Fibroblast of skin of left quadriceps (primary cell): ENCODE measurements around the gene TMEM44.

Source experiments
- DNase-seq, 2 experiments: peaks; one replicate each; pipeline ENCODE4 v3.0.0-alpha.2; 2013; ENCODE audit warnings: low read depth in 2 of 2

TMEM44 gene

GRCh38 chr3:194633349-194634004, at the start of gene TMEM44:
TSS of gene TMEM44 (minus strand) at chr3:194633419. CDS start at chr3:194633215, 204 bp downstream.
- DNase-seq = peak in 1 of 2 experiments; percentile 31

DNA sequence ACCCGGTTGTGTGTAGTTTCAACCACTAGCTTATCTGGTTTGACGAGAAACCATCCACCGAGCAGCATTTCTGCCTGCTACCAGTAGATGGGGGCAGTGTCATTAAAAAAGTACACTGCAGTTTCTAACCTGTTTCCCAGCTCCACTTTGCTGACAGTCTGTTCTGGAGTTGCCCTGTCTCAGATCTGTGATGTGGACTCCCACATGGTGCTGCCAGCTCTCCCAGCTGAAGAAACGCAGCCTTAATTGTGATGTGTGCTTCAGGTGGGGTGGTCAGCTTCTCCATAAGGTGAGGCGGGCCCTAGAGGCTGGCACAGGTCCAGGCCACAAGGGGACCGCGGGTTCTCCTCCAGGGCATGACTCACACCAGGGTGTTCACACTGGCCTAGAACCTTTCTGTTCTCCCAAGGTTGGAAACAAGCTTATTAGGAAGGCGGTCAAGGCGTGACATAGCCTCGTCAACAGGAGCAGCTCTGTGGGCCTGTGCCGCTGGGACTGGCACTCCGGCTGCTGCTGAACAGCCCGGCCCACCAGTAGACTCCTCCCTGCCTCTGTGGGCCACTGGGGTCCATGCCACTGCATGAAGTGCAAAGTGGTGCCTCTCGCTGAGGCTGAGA, 49.6 kb upstream of the TMEM44 start:
- DNase-seq = peak; percentile 63 to 68

DNA sequence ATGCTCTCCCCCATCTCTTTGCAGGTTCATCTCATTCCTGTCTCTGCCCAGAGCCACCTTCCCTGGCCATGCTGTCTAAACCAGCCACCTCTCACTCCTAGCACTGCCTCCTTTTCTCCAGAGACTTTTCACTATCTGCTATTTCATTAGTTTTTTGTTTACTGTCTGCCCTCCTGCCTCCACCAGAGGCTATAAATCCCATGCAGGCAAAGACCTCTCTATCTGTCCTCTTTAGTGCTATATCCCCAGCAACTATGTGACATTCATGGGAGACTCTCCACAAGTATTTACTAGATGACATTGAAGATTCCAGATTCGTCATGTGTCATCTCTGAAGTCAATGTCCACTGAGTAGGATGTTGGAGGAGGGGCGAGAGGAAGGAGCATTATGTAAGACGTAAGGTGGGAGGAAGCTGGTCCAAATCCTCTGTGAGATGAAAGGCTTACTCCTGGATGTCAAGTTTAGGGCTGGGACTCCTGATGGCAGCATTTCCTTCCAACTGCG, 49.0 kb upstream of the TMEM44 start:
- DNase-seq = no peak

DNA sequence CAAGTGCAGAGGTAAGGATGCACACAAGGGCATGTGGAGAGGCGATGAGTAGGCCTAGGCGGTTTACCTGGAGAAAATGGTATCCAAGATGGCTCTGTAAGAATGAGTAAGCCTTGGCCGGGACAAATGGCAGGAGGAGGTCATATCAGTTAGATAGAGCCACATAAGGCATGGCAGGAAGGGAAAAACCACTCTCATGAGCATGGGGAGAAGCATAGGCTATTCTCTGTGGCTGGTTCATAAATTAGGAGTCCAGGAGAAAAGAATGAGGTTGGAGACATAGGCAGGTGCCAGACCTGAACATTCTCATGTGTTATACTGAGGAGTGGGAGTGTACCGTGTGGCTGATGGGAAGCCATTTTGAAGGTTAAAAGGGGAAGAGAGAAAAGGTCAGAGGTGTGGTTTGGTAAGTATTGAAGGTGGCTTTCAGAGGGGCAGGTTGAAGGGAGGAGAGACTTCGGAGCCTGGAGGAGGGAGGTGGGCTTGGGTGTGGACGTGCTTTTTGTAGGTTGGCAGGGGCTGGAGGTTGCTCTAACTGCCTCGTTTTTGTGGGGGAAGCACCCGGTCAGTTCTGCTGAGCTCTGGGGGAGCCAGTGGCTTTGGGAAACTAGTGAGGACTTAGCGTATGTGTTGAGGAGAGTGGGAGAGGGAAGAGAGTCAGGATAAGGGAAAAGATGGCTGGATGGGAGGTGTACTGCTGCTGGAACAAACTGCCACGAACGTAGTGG, 47.8 kb upstream of the TMEM44 start:
- no peak for DNase-seq

DNA sequence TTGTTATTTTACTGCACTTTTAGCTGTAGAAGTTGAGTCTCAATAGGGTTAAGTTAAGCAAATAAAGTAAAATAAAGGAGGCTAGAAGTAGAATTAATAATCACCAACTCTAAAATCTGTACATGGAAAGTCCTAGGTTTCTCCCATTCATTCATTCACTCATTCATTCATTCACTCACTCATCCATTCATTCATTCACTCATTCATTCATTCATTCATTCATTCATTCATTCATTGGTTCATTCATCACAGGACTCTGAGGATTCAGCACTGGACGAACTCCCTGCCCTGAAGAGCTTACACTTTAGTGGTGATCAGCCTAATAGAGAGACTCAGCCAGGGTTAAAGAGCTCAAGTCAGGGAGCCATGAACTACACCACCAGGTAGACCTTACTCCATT, 43.3 kb upstream of the TMEM44 start:
- DNase-seq = no peak

DNA sequence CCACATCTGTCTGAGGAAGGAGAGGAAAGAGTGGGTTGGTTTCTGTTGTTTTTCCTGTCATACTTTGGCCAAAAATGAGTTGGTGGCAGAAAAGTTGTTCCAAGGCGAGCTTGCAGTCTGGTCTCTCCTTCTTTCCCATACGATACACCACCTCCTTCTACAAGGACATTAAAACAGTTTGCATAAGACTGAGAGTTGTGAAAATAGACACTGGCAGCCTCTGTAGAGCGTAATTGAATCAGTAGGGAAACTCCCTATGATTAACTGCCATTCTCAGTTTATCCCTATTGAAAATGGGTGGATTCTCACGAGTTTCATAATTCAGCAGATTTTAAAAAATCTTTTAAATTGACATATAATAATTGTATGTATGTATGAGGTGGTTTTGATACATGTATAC, 42.5 kb upstream of the TMEM44 start:
- DNase-seq = no peak

- no peak for DNase-seq
Measured at GRCh38 chr3:194675081-194675640, 41.9 kb upstream of the TMEM44 start.

DNA sequence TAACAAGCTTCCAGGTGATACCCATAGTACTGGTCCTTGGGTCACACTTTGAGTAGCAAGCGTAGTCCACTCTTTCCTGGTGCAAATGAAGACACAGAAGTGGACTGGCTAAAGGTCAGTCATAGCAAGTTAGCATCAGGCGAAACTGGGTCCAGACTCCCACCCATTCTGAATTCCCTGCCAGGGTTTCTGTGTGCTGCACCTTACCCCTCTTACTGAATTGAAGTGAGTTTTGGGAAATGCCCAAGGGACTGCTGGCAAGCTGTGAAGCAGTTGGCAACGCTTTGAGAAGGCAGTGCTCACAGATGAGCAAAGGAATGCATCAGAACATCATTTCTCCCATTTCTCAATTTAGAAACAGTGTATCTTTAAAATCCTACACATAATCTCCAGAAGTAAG, 40.5 kb upstream of the TMEM44 start:
- no peak for DNase-seq

DNA sequence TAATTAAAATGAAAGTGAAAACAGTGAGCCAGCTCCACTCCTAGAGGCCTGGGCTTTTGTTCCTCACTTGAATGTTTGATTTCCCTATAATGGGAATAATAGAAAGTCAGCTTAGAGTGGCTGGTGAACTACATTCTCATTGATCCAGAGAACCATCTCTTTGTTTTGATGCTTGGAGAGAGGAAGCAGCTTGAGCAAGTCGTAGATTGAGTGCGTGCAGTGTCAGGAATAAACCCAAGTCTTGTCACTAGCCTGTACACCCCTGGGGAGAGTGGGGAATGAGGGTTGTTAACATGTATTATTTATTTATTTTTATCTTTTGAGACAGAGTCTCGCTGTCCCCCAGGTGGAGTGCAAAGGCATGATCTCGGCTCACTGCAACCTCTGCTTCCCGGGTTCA, 39.7 kb upstream of the TMEM44 start:
- no peak for DNase-seq

- peak; percentile 92 to 93 for DNase-seq
Measured at GRCh38 chr3:194671900-194672808, 38.9 kb upstream of the TMEM44 start, which contains the start of gene LSG1. TSS of gene LSG1 (minus strand) at chr3:194672191. CDS start at chr3:194672162, 29 bp downstream.

GRCh38 chr3:194671511-194671899, 38.3 kb upstream of the TMEM44 start:
- no peak for DNase-seq

DNA sequence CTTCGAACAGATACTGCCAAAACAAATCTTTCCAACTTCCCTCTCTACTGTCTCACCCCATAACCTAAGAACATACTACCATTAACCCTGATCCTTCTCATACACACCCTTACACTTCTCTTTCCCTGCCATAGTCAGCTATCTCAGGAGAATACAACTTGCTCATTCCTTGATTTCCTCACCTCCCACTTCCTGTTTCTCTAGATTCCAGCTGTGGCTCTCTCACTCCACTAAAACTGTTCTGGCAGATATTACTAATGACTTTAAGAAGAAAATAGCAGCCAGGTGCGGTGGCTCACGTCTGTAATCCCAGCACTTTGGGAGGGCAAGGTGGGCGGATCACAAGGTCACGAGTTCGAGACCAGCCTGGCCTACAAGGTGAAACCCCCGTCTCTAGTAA, 34.1 kb upstream of the TMEM44 start:
- DNase-seq = no peak

DNA sequence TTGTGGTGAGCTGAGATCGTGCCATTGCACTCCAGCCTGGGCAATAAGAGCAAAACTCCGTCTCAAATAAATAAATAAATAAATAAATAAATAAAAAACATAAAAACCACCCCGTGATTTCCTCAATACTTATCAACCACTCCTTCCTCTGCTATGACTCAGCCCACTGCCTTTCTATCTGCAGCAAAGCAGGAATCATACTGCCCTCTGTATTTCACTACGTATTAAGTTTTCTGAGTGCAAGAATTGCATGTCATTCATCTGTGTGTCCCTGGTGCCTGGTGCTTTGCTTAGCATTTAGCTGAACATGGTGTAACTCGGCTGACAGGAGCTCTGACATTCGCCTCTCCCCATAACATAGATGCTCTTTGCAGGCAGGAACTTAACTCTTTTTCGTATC, 31.6 kb upstream of the TMEM44 start:
- no peak for DNase-seq

DNA sequence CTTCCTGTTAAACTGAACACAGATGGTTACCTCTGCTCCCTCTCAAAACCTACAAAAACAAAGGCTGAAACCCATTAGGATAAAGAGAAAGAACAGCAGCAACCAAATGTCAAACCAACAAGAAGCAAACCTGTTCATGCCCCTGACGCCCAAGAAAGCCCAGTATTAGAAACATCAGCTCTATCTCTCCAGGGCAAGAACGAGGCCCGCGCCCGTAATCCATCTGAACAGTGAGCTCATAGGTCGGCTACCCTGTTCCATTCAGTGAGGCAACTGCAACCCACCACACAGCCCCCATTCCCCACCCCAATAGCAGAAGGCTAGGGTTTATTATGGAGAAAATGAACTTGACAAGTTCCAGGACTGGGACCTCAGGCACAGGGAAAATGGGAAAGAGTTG, 28.7 kb upstream of the TMEM44 start:
- no peak for DNase-seq

DNA sequence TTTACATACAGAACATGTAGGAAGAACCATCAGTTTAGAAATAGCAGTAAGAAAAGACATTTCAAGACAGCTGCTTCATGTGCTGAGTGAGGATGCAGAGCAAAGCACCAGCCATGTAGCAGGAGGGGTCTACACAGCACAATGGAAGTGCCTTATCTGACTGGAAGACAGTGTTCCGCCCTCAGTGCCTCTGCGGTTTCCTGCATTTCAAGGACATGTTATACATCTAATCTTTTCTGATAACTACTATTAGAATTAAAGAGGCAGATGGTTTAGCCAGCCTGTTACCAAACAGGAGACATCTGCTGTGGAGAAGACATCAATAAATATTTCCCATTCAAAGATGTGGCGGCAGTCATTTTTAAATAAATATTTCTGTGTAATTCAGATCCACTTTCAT, 28.2 kb upstream of the TMEM44 start:
- DNase-seq = no peak

DNA sequence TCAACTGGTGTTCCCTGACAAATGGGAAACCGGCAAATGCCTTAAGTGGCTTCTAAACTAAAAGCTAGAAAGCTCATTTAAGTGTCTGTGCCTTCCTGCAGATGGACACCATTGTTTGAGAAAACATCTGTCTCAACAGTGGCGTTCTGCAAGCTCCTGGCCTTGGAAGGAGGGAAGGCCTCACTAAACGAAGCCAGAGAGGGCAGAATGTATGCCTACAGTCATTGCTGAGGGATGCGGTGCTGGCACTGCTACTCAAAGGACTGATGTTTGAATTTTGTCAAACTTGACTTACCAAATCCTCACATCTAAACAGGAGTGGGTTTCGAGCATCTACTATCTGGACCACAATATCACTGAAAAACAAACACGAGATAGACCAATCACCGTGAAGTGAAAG, 26.6 kb upstream of the TMEM44 start:
- DNase-seq = no peak

DNA sequence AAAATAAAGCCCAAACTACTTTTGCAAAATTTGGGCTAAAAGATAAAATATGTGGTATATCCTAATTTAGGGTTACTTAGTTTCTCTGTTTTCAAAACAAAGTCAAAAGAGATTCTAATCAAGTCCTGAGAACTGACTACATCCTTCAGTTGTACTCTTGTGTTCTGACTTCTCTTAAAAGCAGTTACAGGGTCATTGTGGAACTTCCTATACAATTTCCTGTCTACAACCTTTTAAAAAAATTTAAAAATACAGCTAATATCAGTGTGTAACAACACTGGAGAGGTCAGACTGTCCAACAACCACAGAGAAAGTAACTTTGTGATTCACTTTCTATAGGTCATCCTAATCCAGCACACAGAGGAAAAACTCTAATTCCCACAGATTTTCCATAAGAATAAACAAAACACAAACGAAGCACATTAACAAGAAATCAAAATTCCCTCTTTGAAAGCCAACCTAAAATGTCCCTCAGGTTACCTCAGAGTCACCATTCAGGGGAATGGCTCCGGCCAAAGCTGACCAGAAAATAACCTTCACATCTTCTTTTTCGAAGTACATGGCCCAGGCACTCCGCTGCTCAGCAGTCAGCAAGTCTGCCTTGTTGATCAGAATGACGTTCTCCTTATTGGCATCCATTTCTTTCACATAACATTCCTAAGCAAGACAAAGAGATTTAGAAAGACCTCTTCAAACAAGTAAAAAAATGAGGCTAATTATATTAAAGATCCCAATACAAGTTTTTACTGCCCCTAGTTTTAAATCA, 25.4 kb upstream of the TMEM44 start:
- no peak for DNase-seq

DNA sequence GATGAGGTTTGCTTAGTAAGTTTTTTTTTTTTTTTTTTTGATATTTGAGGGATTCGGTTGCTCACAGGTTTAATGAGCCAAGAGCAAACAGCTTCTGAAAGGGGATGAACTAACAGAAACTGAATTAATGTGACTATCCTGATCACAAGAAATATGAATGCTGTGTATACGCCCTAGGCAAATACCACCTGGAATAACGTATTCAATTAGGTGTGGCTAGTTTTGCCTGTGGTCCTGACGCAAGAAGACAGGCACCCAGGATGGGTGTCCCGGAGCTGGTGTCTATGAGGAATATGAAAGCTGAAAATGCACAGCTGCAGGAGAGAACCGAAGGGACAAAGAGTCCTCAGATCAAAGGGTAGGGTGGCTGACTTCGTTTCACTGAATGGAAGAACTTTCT, 24.2 kb upstream of the TMEM44 start:
- DNase-seq = no peak

DNA sequence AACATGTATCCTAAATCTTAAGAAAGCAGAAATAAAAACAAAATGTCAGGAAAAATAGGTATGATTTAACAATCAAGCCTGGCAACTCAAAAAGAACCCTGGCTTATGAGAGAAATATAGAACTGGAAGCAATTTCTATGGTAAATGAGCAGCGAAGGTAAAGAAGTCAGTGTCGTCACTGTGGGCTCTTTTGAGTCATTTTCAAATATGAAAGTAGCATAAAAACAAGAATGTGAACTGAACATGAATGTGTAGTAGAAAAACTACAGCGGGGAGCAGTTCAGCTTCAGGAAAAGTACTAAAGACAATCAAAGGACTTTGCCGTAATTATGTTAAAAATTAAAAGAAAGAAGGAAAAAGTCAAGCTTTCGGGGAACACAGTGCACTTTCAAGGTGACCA, 21.2 kb upstream of the TMEM44 start:
- DNase-seq = no peak

- no peak for DNase-seq
Measured at GRCh38 chr3:194647747-194648146, 14.5 kb upstream of the TMEM44 start.

DNA sequence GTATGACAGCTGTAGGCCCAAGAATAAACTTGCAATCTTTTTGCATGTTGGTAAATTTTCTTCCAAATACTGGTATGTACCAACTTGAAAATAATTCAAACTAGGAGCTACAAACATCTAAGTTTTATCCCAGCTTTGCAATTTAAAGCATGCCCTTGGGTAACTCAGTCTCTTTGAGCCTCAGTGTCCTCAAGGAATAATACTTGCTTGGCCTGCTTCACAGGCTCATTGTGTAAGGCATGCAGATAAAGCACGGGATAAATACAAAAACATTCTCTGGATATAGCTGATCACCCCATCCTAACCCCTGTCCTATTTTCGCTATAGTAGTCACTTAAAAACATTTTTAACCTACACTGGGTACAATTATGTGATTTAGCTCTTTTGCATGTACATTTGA, 9.6 kb upstream of the TMEM44 start:
- DNase-seq = no peak
